HL-60/S4 treated with phorbol 12-myristate 13-acetate at 8.2 ng/mL for 4 days and 3 days (cell line): ENCODE measurements around the gene LRP3.
"Not testable (repeated sequence)": the region's sequence is repeated elsewhere in the genome, so short reads cannot be mapped to it uniquely, and the experiment has no call there.

Source experiments
- in situ Hi-C: fragments of 300-500 bp; cut with MboI; formaldehyde crosslinking; loops from 2 replicates; pipeline ENCODE4 v1.15.0; 2022; ENCODE audit warnings: low sequenced_read_pairs

The LRP3 gene

GRCh38 chr19:33193865-33194362 is at the start of gene LRP3:
TSS of gene LRP3 (plus strand) at chr19:33194330. CDS start at chr19:33194786, 456 bp downstream.
- in situ Hi-C loops, result no loop called here

- in situ Hi-C loops, result loop anchor here (25.0 kb wide), 2 partner anchors 266 to 616 kb away; no protein-coding TSS in a partner anchor
Observed at GRCh38 chr19:33146209-33146608, 47.9 kb upstream of the LRP3 start.

- in situ Hi-C loops, result loop anchor here (25.0 kb wide), 2 partner anchors 265 to 615 kb away; no protein-coding TSS in a partner anchor
Observed at GRCh38 chr19:33147538-33147937, 46.6 kb upstream of the LRP3 start.

GRCh38 chr19:33150852-33151518 is 43.1 kb upstream of the LRP3 start:
- in situ Hi-C loops, result no loop called here

GRCh38 chr19:33152176-33152575 is 42.0 kb upstream of the LRP3 start:
- in situ Hi-C loops, result no loop called here

- in situ Hi-C loops, result not testable (repeated sequence)
Observed at GRCh38 chr19:33152625-33153024, 41.5 kb upstream of the LRP3 start.

GRCh38 chr19:33154313-33154712 is 39.8 kb upstream of the LRP3 start:
- in situ Hi-C loops, result not testable (repeated sequence)

GRCh38 chr19:33156334-33156733 is 37.8 kb upstream of the LRP3 start:
- in situ Hi-C loops, result no loop called here

GRCh38 chr19:33157906-33158305 is 36.2 kb upstream of the LRP3 start:
- in situ Hi-C loops, result no loop called here

- in situ Hi-C loops, result no loop called here
Observed at GRCh38 chr19:33158365-33158764, 35.8 kb upstream of the LRP3 start.

GRCh38 chr19:33159149-33159548 is 35.0 kb upstream of the LRP3 start:
- in situ Hi-C loops, result no loop called here

- in situ Hi-C loops, result no loop called here
Observed at GRCh38 chr19:33159893-33160292, 34.2 kb upstream of the LRP3 start.

GRCh38 chr19:33161201-33161600 is 32.9 kb upstream of the LRP3 start:
- in situ Hi-C loops, result no loop called here

GRCh38 chr19:33163481-33163880 is 30.6 kb upstream of the LRP3 start:
- in situ Hi-C loops, result no loop called here

GRCh38 chr19:33166037-33166436 is 28.1 kb upstream of the LRP3 start:
- in situ Hi-C loops, result not testable (repeated sequence)

GRCh38 chr19:33167438-33167837 is 26.7 kb upstream of the LRP3 start:
- in situ Hi-C loops, result no loop called here

GRCh38 chr19:33168528-33168927 is 25.6 kb upstream of the LRP3 start:
- in situ Hi-C loops, result no loop called here

GRCh38 chr19:33171222-33171795 is 22.8 kb upstream of the LRP3 start:
- in situ Hi-C loops, result no loop called here

- in situ Hi-C loops, result no loop called here
Observed at GRCh38 chr19:33171916-33172359, 22.2 kb upstream of the LRP3 start.

GRCh38 chr19:33174186-33174585 is 19.9 kb upstream of the LRP3 start:
- in situ Hi-C loops, result no loop called here

GRCh38 chr19:33175156-33175782 is 18.9 kb upstream of the LRP3 start:
- in situ Hi-C loops, result no loop called here
